ENCODE results near the gene ALK.

Gene ALK

GRCh38 chr2:29664578-29664977 lies 256.8 kb downstream of the ALK start:
- TF ChIP-seq CEBPB (IDR thresholded peaks at IDR 0.05): no peak
- no peak for TF ChIP-seq RAD21 (IDR thresholded peaks at IDR 0.05; ENCODE audit: low read depth)
- TF ChIP-seq FOXM1 (IDR thresholded peaks at IDR 0.05; ENCODE audit: borderline replicate concordance, low read depth): no peak
- TF ChIP-seq TAF1 (IDR thresholded peaks at IDR 0.05; ENCODE audit: low read depth): no peak
- TF ChIP-seq YY1 (IDR thresholded peaks at IDR 0.05; ENCODE audit: low read depth): no peak
- TF ChIP-seq, protein P1, sequence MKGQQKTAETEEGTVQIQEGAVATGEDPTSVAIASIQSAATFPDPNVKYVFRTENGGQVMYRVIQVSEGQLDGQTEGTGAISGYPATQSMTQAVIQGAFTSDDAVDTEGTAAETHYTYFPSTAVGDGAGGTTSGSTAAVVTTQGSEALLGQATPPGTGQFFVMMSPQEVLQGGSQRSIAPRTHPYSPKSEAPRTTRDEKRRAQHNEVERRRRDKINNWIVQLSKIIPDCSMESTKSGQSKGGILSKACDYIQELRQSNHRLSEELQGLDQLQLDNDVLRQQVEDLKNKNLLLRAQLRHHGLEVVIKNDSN (IDR thresholded peaks at IDR 0.05): no peak
- TF ChIP-seq ZBTB7A (IDR thresholded peaks at IDR 0.05; ENCODE audit: low read depth): no peak
- TF ChIP-seq EP300 (IDR thresholded peaks at IDR 0.05; ENCODE audit: borderline replicate concordance): no peak
- TF ChIP-seq CREB1 (IDR thresholded peaks at IDR 0.05; ENCODE audit: low read depth): no peak
- TF ChIP-seq, protein P2, sequence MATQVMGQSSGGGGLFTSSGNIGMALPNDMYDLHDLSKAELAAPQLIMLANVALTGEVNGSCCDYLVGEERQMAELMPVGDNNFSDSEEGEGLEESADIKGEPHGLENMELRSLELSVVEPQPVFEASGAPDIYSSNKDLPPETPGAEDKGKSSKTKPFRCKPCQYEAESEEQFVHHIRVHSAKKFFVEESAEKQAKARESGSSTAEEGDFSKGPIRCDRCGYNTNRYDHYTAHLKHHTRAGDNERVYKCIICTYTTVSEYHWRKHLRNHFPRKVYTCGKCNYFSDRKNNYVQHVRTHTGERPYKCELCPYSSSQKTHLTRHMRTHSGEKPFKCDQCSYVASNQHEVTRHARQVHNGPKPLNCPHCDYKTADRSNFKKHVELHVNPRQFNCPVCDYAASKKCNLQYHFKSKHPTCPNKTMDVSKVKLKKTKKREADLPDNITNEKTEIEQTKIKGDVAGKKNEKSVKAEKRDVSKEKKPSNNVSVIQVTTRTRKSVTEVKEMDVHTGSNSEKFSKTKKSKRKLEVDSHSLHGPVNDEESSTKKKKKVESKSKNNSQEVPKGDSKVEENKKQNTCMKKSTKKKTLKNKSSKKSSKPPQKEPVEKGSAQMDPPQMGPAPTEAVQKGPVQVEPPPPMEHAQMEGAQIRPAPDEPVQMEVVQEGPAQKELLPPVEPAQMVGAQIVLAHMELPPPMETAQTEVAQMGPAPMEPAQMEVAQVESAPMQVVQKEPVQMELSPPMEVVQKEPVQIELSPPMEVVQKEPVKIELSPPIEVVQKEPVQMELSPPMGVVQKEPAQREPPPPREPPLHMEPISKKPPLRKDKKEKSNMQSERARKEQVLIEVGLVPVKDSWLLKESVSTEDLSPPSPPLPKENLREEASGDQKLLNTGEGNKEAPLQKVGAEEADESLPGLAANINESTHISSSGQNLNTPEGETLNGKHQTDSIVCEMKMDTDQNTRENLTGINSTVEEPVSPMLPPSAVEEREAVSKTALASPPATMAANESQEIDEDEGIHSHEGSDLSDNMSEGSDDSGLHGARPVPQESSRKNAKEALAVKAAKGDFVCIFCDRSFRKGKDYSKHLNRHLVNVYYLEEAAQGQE (IDR thresholded peaks at IDR 0.05; ENCODE audit: low read depth): no peak
- no peak for TF ChIP-seq TCF12 (IDR thresholded peaks at IDR 0.05; ENCODE audit: low read depth)
- TF ChIP-seq TEAD4 (IDR thresholded peaks at IDR 0.05): no peak
- TF ChIP-seq EGR1 (IDR thresholded peaks at IDR 0.05): no peak
- TF ChIP-seq, protein P3, sequence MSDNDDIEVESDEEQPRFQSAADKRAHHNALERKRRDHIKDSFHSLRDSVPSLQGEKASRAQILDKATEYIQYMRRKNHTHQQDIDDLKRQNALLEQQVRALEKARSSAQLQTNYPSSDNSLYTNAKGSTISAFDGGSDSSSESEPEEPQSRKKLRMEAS (IDR thresholded peaks at IDR 0.05): no peak

- TF ChIP-seq ZBTB7A (IDR thresholded peaks at IDR 0.05; ENCODE audit: low read depth) (no peak), TEAD4 (IDR thresholded peaks at IDR 0.05) (no peak), TCF12 (IDR thresholded peaks at IDR 0.05; ENCODE audit: low read depth) (no peak), EP300 (IDR thresholded peaks at IDR 0.05; ENCODE audit: borderline replicate concordance) (no peak), YY1 (IDR thresholded peaks at IDR 0.05; ENCODE audit: low read depth) (no peak), EGR1 (IDR thresholded peaks at IDR 0.05) (no peak), NFIC (IDR thresholded peaks at IDR 0.05) (no peak), FOXM1 (IDR thresholded peaks at IDR 0.05; ENCODE audit: borderline replicate concordance, low read depth) (no peak), CREB1 (IDR thresholded peaks at IDR 0.05; ENCODE audit: low read depth) (no peak), TAF1 (IDR thresholded peaks at IDR 0.05; ENCODE audit: low read depth) (no peak), RAD21 (IDR thresholded peaks at IDR 0.05; ENCODE audit: low read depth) (no peak), CEBPB (IDR thresholded peaks at IDR 0.05) (no peak)
- TF ChIP-seq, protein P2 (IDR thresholded peaks at IDR 0.05; ENCODE audit: low read depth): no peak
- TF ChIP-seq, protein P1 (IDR thresholded peaks at IDR 0.05): no peak
- TF ChIP-seq, protein P3 (IDR thresholded peaks at IDR 0.05): no peak
These were observed 258.1 kb downstream of the ALK start for GRCh38 chr2:29663268-29663667.

DNA sequence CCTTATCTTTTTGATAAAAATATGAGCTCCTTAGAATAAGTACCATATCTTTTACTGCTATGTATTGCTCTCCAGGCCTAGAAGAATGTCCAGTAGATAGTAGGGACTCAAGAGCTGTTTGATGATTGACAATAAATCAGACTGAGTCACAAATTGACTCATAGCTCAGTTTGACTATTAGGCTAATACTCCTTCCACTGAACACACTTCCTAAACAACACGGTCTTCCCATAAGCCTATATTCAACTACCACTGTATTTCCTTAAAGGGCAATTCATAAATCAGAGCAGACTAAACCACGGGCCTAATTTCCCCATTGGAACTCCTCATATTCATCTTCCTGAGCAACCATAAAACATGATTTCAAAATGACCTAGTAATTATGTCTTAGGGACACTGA lies 258.5 kb downstream of the ALK start:
- no peak for TF ChIP-seq EGR1 (IDR thresholded peaks at IDR 0.05)

DNA sequence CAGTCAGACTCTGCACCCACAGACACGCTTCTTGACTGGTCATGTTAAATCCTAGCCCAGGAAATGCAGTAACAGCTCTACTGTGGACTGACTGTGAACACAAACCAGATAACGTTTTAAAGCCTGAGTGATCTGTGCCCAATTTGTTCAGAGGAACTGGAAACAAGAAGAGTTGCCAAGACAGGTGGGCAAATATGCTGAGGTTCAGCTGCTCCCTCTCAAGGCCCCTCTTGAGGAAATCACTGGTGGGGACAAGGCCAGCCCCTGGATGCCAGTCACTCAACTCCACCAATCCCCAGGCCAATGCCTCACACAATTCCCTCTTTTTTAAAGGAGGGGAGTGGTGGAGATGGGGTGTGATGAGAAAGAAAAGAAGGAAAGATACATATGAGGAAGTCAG lies 261.2 kb downstream of the ALK start:
- TF ChIP-seq TCF12 (IDR thresholded peaks at IDR 0.05; ENCODE audit: low read depth) (no peak), TEAD4 (IDR thresholded peaks at IDR 0.05) (no peak)

GRCh38 chr2:29659178-29659577 lies 262.2 kb downstream of the ALK start:
- TF ChIP-seq, protein P2 (IDR thresholded peaks at IDR 0.05; ENCODE audit: low read depth): no peak
- TF ChIP-seq TEAD4 (IDR thresholded peaks at IDR 0.05) (no peak), CREB1 (IDR thresholded peaks at IDR 0.05; ENCODE audit: low read depth) (no peak), ZBTB7A (IDR thresholded peaks at IDR 0.05; ENCODE audit: low read depth) (no peak), RAD21 (IDR thresholded peaks at IDR 0.05; ENCODE audit: low read depth) (no peak), YY1 (IDR thresholded peaks at IDR 0.05; ENCODE audit: low read depth) (no peak), CEBPB (IDR thresholded peaks at IDR 0.05) (no peak)
- TF ChIP-seq, protein P3 (IDR thresholded peaks at IDR 0.05): no peak

Measured in Ishikawa (cell line).